ENCODE measurements around the gene PIK3CD.

DNA sequence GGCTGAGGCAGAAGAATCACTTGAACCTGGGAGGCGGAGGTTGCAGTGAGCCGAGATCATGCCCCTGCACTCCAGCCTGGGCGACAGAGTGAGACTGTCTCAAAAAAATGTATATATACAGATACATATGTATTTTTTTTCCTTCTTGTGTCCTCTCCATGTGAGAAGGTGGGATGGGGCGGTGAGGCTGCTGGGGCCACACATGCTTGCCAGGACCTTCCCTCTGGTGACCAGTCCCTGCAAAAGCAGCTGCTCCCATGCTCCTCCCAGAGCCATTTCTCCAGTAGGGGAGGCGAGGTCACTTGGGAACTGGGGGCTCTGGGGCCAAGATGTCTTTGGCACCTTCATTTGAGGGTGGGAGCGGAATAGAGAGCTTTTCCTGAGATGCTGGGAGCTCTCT lies 74.9 kb downstream of the PIK3CD start:
- TF ChIP-seq POLR2A (IDR thresholded peaks at IDR 0.05) = no peak
- TF ChIP-seq, protein P1, sequence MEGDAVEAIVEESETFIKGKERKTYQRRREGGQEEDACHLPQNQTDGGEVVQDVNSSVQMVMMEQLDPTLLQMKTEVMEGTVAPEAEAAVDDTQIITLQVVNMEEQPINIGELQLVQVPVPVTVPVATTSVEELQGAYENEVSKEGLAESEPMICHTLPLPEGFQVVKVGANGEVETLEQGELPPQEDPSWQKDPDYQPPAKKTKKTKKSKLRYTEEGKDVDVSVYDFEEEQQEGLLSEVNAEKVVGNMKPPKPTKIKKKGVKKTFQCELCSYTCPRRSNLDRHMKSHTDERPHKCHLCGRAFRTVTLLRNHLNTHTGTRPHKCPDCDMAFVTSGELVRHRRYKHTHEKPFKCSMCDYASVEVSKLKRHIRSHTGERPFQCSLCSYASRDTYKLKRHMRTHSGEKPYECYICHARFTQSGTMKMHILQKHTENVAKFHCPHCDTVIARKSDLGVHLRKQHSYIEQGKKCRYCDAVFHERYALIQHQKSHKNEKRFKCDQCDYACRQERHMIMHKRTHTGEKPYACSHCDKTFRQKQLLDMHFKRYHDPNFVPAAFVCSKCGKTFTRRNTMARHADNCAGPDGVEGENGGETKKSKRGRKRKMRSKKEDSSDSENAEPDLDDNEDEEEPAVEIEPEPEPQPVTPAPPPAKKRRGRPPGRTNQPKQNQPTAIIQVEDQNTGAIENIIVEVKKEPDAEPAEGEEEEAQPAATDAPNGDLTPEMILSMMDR (IDR thresholded peaks at IDR 0.05) = no peak
